ENCODE results near the gene NANS.

- TF ChIP-seq, protein P1, sequence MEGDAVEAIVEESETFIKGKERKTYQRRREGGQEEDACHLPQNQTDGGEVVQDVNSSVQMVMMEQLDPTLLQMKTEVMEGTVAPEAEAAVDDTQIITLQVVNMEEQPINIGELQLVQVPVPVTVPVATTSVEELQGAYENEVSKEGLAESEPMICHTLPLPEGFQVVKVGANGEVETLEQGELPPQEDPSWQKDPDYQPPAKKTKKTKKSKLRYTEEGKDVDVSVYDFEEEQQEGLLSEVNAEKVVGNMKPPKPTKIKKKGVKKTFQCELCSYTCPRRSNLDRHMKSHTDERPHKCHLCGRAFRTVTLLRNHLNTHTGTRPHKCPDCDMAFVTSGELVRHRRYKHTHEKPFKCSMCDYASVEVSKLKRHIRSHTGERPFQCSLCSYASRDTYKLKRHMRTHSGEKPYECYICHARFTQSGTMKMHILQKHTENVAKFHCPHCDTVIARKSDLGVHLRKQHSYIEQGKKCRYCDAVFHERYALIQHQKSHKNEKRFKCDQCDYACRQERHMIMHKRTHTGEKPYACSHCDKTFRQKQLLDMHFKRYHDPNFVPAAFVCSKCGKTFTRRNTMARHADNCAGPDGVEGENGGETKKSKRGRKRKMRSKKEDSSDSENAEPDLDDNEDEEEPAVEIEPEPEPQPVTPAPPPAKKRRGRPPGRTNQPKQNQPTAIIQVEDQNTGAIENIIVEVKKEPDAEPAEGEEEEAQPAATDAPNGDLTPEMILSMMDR (conservative IDR thresholded peaks at IDR 0.05; ENCODE audit: low read length) = no peak
- no peak for TF ChIP-seq EZH2phosphoT487 (IDR thresholded peaks at IDR 0.05; ENCODE audit: borderline replicate concordance)
Measured at GRCh38 chr9:98092613-98092931, 36.0 kb downstream of the NANS start.
